SKM-1 treated with dmso at 0.1 percent for 144 hours (cell line): ENCODE measurements around the gene BNIP2.
"Not testable (repeated sequence)": the region's sequence is repeated elsewhere in the genome, so short reads cannot be mapped to it uniquely, and the experiment has no call there.

Source experiments
- DNase-seq: peaks from one replicate; lab custom pipeline; 2025; ENCODE audit not compliant: unreplicated experiment; lab: John Stamatoyannopoulos, UW

The BNIP2 gene, protein sequence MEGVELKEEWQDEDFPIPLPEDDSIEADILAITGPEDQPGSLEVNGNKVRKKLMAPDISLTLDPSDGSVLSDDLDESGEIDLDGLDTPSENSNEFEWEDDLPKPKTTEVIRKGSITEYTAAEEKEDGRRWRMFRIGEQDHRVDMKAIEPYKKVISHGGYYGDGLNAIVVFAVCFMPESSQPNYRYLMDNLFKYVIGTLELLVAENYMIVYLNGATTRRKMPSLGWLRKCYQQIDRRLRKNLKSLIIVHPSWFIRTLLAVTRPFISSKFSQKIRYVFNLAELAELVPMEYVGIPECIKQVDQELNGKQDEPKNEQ

GRCh38 chr15:59688782-59689625, at the start of gene BNIP2:
TSS of gene BNIP2 (minus strand) at chr15:59689320. CDS start at chr15:59682457, 6,863 bp downstream.
- DNase-seq, result peak; percentile 89

- no peak for DNase-seq
Measured at GRCh38 chr15:59738676-59739075, 49.6 kb upstream of the BNIP2 start.

GRCh38 chr15:59736181-59736580, 47.1 kb upstream of the BNIP2 start:
- no peak for DNase-seq

DNA sequence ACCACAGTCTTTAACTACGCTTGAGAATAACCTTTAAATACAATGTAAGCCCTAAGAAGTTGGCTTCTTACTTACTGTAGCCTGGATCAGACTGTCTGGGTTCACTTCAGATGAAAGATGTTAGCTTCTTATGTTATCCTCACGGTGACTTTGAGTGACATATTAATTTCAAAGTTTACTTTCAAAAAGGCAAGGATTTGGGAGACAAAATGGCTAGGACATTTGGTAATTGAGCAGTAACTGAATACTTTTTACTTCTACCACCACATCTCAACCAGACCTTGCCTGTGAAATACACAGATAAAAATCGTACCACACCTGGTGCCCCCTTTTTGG, 36.0 kb upstream of the BNIP2 start:
- DNase-seq, result no peak

GRCh38 chr15:59723687-59724346, 34.7 kb upstream of the BNIP2 start:
- no peak for DNase-seq

GRCh38 chr15:59722476-59722875, 33.4 kb upstream of the BNIP2 start:
- no peak for DNase-seq

DNA sequence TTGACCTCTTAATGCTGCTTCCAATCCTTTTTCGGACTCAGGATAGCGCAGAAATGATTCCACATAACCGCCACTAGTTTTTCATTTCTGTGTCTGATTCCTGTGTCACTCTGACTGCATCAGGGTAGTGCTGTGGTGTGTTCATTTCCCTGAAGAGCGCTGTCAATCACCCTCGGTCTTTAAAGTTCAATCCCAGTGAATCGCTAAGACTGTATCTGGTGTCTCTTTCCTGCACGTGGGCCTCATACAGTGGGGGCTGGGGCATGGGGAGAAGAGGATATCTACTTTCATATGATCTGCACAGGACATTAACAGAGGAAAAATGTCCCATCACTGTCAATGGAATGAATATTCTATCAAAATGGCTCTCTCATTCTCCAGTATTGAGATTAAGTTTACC, 32.9 kb upstream of the BNIP2 start:
- no peak for DNase-seq

DNA sequence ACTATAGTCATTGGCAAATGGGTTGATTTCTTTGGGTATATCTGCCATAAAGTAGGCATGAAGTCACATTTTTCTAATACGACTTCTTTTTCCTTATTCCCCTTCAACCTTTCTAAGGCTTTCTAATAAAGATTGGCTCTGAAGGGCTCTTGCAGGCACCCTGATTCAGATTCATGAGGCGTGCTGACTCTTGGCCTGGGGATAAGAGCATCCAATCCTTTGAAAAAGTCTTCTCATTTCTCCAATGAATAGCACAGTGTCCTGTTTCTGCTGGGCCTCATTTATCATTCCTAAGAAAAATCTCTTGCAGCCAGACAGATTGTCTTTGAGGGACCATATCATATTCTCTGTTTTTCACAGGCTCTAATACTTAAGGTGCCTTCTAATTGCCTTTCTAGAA, 32.3 kb upstream of the BNIP2 start:
- no peak for DNase-seq

GRCh38 chr15:59713177-59713576, 24.1 kb upstream of the BNIP2 start:
- DNase-seq, result no peak

DNA sequence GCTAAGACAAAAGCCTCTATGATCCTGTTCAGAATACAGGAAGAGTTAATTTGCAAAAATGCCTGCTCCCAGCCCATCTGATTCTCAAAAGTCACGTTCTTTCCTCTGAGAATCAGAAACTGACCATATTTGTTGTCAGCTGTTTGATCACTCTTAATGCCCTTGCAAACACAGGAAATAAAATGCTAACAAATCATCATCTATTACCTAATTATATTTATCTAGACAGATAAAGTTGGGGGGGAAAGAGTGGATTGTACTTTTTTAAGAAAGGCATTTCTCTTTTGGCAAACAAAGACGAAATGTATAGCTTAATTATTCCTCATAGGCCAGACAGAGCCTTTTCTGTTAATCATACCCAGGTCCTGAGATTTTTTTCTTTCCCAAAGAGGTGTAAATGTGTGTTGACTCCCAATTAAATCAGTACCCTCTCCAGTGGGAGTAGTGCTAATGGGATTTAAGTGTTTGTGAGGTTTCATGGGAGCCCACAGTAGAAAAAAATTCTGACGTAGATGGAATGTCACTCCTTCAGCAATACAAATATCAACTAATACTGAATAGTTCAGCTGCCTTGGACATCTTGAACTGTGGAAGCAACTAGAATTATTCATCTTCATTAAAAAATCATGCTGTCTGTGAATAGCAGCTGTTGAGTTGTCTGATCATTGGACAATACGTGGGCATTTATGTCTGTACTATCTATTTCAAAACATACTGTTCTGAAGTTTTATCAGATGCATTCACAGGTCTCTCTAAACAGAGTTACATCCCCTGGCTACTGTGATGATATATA, 22.5 kb upstream of the BNIP2 start:
- DNase-seq, result no peak

- DNase-seq, result no peak
Measured at GRCh38 chr15:59707619-59708018, 18.5 kb upstream of the BNIP2 start.

GRCh38 chr15:59703979-59704796, 15.1 kb upstream of the BNIP2 start:
- DNase-seq, result no peak

DNA sequence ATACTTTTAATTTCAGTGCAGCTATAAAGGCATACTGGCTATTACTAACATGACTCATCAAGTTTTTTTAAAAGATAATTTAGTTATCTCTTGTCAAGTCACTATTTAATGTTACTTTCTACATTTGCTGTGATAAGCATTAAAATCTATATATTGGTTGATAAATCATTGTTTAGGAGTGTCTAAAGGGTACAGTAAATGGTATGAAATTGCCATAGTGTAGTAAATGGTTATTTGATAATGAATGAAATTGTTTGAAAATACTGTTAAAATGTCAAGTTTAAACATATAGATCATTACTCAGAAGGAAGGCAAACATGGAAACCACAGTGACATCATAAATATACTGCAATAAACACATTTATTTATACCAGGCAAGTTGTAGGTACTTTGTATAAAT, 13.2 kb upstream of the BNIP2 start:
- no peak for DNase-seq

- DNase-seq, result no peak
Measured at GRCh38 chr15:59701880-59702279, 12.8 kb upstream of the BNIP2 start.

GRCh38 chr15:59699810-59700431, 10.8 kb upstream of the BNIP2 start:
- DNase-seq, result no peak

DNA sequence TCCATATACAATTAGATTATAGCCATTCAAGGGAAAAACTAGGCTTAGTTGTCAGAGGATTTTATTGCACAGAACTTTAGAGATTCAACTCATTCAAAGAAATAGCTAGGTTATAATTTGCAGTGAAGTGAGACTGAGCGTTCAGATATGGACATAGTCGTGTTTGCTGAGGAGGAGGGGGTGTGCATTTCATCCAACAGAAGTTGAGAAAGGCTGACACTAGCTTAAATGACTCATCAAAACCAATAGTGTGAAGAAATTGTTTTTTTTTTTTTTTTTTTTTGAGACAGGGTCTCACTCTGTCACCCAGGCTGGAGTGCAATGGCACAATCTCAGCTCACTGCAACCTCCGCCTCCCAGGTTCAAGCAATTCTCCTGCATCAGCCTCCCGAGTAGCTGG, 8.9 kb upstream of the BNIP2 start:
- not testable (repeated sequence) for DNase-seq

DNA sequence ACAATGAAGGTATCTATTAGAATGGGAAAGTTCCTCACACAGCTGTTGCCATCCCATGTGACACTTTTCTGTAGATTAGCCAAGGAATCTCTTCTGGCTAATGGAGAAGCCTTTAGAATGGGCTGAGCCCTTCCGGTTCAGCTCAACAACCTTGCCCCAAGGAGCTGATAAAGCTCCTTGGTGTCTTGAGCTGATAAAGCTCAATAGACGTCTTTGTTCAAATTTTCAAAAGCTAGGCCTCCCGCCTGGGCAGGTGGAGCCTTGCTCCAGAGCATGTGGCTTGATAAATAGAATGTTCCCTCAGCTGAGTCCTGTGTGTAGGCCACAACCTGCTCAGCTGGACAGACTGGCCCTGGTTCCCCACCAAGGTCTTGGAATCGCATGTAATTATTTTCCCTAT, 7.2 kb upstream of the BNIP2 start:
- DNase-seq, result no peak

DNA sequence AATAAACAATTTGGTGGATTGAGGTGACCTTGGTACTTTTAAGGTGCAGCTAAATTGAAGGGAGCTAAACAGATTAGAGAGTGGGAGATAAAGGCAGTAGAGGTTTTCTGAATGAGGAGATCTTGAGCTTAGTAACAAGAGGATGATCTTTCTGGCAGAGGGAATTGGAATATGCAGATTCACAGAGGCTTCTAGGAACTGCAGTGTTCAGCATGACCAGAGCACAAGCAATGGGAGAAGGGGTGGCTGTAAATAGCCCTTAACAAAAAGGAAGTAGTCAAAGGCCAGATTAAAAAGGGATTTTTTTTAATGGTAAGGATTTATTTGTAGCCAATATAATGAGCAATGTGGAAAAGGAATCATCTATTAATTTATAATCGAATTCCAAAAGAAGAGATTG, 5.7 kb upstream of the BNIP2 start:
- DNase-seq, result no peak

DNA sequence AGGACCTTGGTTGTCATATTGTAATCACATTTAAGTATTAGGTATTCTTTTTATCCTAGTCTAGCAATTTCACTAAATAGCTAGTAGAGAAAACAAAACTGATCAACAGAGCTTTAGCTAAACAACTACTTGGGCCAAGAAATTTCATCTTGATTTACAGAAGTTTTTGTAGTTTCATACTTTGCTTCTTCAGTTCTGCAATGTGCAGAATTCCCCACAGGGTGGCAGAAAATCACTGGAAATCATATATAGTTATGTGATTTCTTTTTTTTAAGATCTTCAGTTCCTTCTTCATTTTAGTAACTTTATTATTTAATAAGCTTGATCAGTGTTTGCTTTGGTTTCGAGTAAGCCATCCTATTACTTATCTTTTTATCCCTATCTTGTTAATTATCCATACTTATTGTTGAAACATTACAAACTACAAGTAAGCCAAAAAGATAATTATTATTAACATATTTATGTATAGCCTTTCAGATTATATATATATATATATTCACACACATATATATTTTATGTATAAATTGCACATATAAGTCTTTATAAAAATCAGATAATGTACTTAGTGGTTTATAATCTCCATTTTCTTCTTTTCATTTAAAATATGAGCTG, 2.2 kb upstream of the BNIP2 start:
- no peak for DNase-seq
